ENCODE data around the gene ATG9B. TPM values are rescaled to one million over a fixed set of nuclear protein-coding genes. Genes with fewer than 3 reads are reported as not detected.

Gene ATG9B
- total and polyA plus RNA-seq, 9 of the 15 experiments (the other 6 are each of a cell fraction or from before 2014, with no cell fraction given) = 0.29 to 8.0 (median 2.1) TPM

- Histone ChIP-seq H3K4me3 (no peak overlapping the region), H3K4me2 (ENCODE audit: insufficient read depth, low read length) (no peak overlapping the region), H3K36me3 (ENCODE audit: control insufficient read depth, insufficient read depth, low read length) (peaks cover 68% of the 10 kb centered on the region; the same call in 2 of the 3 replicates), H2AFZ (ENCODE audit: low read depth, low read length) (no peak overlapping the region), H4K20me1 (replicated peaks; ENCODE audit: control insufficient read depth, insufficient read depth, low read length) (peaks cover 10% of the 10 kb centered on the region), H3K27ac (ENCODE audit: extremely low read depth, low read depth, low read length) (no peak overlapping the region), H3K4me1 (replicated peaks in 1 of 2; ENCODE audit: control insufficient read depth in 2 of 2, insufficient read depth in 2 of 2, low read length in 2 of 2) (peaks cover 24 to 69% of the 10 kb centered on the region in 2 experiments), H3K9me1 (ENCODE audit: control insufficient read depth, insufficient read depth, low read length) (peaks cover 10% of the 10 kb centered on the region), H3K9ac (ENCODE audit: insufficient read depth in 1 of 2, low read depth in 2 of 2, low read length in 2 of 2) (no peak overlapping the region; a peak in 1 of 4 replicates), H3K79me2 (ENCODE audit: control insufficient read depth, insufficient read depth, low read length) (peaks cover 12% of the 10 kb centered on the region), H3K27me3 (ENCODE audit: control insufficient read depth in 2 of 2, insufficient read depth in 2 of 2, low read length in 2 of 2) (no peaks in the 10 kb centered on the region), H3K9me3 (replicated peaks; ENCODE audit: control insufficient read depth, insufficient read depth, low read depth, low read length) (no peaks in the 10 kb centered on the region)
- in situ Hi-C loops (cut with MboI) (no loop called here), intact Hi-C loops (cut with micrococcal nuclease) (no loop called here)
- BruUV-seq (replicated peaks) = no TSS peak
- CTCF ChIA-PET (ENCODE audit: low intra/inter-chr PET ratio) = no interaction called here
- POLR2A ChIA-PET = interaction anchor here (0.6 to 1.0 kb wide), 3 partner anchors 10 to 633 kb away, joined by 3 read pairs; no protein-coding TSS in a partner anchor
- FAIRE-seq (no peak), DNase-seq (ENCODE audit: extremely low read depth in 1 of 4, low spot score in 3 of 4) (no peak), ATAC-seq (no peak)
- WGBS (ENCODE audit: insufficient coverage, low coverage, missing lambda C conversion rate) = 90% methylated on average over 17 of the region's 17 CpGs
- TF ChIP-seq SP2 (IDR thresholded peaks at IDR 0.05; ENCODE audit: extremely low read depth, low read depth, low read length, poor library complexity, severe bottlenecking) (no peak), PKNOX1 (IDR thresholded peaks at IDR 0.05) (no peak), POLR2G (IDR thresholded peaks at IDR 0.05; ENCODE audit: low read depth, low read length) (0 out of 2 replicates have a peak, but pooled peaks have one; percentile 13), ZNF311 (CRISPR knock-in tag; IDR thresholded peaks at IDR 0.05) (no peak), ZNF668 (CRISPR knock-in tag; IDR thresholded peaks at IDR 0.05) (no peak)
These were observed 11.6 kb upstream of the ATG9B start for GRCh38 chr7:151035902-151036301.
